ENCODE results near the gene FBXL16.
A peak's percentile ranks its signal among the peaks of the same experiment; 100 is the strongest.

Gene FBXL16

GRCh38 chr16:736936-737481 lies 31.4 kb upstream of the FBXL16 start:
- DNase-seq: no peak
- H3K36me3 ChIP-seq: peaks cover 33 to 71% (median 59%) of the 10 kb centered on the region in 3 donors
- intact Hi-C loops (cut with DNase I; ENCODE audit: low total_unique reads): loop anchor here (10.0 kb wide), 1 partner anchor 1488 kb away; the partner anchor contains the start of gene E4F1

GRCh38 chr16:735982-736453 lies 30.4 kb upstream of the FBXL16 start:
- no peak for DNase-seq
- intact Hi-C loops (cut with DNase I; ENCODE audit: low total_unique reads): loop anchor here (10.0 kb wide), 1 partner anchor 1489 kb away; the partner anchor contains the start of gene E4F1
- peaks cover 4 to 12% (median 11%) of the 10 kb centered on the region in 4 donors for H3K4me1 ChIP-seq
- no peaks in the 10 kb centered on the region for H3K27me3 ChIP-seq
- H3K36me3 ChIP-seq: peaks cover 33 to 80% (median 60%) of the 10 kb centered on the region in 3 donors
- no peak overlapping the region for H3K27ac ChIP-seq
- no peaks in the 10 kb centered on the region for H3K9me3 ChIP-seq
- no peak overlapping the region for H3K4me3 ChIP-seq
- no peak for TF ChIP-seq CTCF (IDR thresholded peaks at IDR 0.05)

More at GRCh38 chr16:736936-737481, 31.4 kb upstream of the FBXL16 start:
- no peak for TF ChIP-seq CTCF (IDR thresholded peaks at IDR 0.05)
- no peak overlapping the region for H3K27ac ChIP-seq
- H3K27me3 ChIP-seq: peaks cover 0 to 2% of the 10 kb centered on the region in 2 donors
- H3K4me1 ChIP-seq: peaks cover 4 to 16% (median 16%) of the 10 kb centered on the region in 4 donors
- no peak overlapping the region for H3K4me3 ChIP-seq
- H3K9me3 ChIP-seq: no peaks in the 10 kb centered on the region

GRCh38 chr16:734981-735881 lies 29.6 kb upstream of the FBXL16 start:
- peaks cover 2 to 10% (median 8%) of the 10 kb centered on the region in 4 donors for H3K4me1 ChIP-seq
- H3K4me3 ChIP-seq: no peak overlapping the region
- intact Hi-C loops (cut with DNase I; ENCODE audit: low total_unique reads): loop anchor here (10.0 kb wide), 1 partner anchor 1490 kb away; the partner anchor contains the start of gene E4F1
- H3K36me3 ChIP-seq: peaks cover 33 to 88% (median 60%) of the 10 kb centered on the region in 3 donors
- H3K27ac ChIP-seq: no peak overlapping the region
- no peaks in the 10 kb centered on the region for H3K27me3 ChIP-seq
- no peaks in the 10 kb centered on the region for H3K9me3 ChIP-seq
- DNase-seq: peak in 1 of 2 donors; percentile 59
- TF ChIP-seq CTCF (IDR thresholded peaks at IDR 0.05): no peak

GRCh38 chr16:734208-734980 lies 28.8 kb upstream of the FBXL16 start:
- peak in 1 of 2 donors; percentile 58 for DNase-seq
- peaks cover 33 to 97% (median 60%) of the 10 kb centered on the region in 3 donors for H3K36me3 ChIP-seq

More at GRCh38 chr16:734208-734980, 28.8 kb upstream of the FBXL16 start:
- Histone ChIP-seq H3K27me3 (peaks cover 0 to under 1% of the 10 kb centered on the region in 2 donors), H3K4me3 (no peak overlapping the region), H3K9me3 (no peaks in the 10 kb centered on the region), H3K27ac (no peak overlapping the region), H3K4me1 (peaks cover 0 to 2% (median under 1%) of the 10 kb centered on the region in 4 donors)
- intact Hi-C loops (cut with DNase I; ENCODE audit: low total_unique reads): loop anchor here (10.0 kb wide), 1 partner anchor 1490 kb away; the partner anchor contains the start of gene E4F1
- TF ChIP-seq CTCF (IDR thresholded peaks at IDR 0.05): no peak
